SU-DHL-6 (cell line): ENCODE results near the gene PLSCR5.

Source experiments
- CTCF ChIP-seq: fragments of 200-600 bp; sonication (generic); IDR thresholded peaks from one replicate; pipeline ENCODE4 v1.5.1; 2017; ENCODE audit warnings: antibody characterized with exemption, mild to moderate bottlenecking, low read length, moderate library complexity; ENCODE audit not compliant: insufficient read depth, poor library complexity, severe bottlenecking
- EZH2phosphoT487 ChIP-seq: fragments of 200-600 bp; sonication (generic), shearing (Covaris generic); conservative IDR thresholded peaks from 2 replicates; pipeline ENCODE4 v1.6.1; 2018; ENCODE audit warnings: mild to moderate bottlenecking, antibody characterized with exemption, low read length, moderate library complexity, mixed read lengths

DNA sequence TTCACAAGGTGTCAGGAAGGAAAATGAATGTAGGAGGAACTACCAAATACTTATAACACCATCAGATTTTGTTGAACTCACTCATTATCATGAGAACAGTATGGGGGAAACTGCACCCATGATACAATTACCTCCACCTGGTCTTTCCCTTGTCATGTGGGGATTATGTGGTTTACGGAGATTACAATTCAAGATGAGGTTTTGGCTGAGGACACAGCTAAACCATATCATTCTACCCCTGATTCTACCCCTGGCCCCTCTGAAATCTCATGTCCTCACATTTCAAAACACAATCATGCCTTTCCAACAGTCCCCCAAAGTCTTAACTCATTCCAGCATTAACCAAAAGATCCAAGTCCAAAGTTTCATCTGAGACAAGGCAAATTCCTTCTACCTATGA is 43.7 kb downstream of the PLSCR5 start:
- TF ChIP-seq CTCF (no peak), EZH2phosphoT487 (no peak)
